Measurements from ENCODE around the gene RASSF3.

RASSF3 gene

DNA sequence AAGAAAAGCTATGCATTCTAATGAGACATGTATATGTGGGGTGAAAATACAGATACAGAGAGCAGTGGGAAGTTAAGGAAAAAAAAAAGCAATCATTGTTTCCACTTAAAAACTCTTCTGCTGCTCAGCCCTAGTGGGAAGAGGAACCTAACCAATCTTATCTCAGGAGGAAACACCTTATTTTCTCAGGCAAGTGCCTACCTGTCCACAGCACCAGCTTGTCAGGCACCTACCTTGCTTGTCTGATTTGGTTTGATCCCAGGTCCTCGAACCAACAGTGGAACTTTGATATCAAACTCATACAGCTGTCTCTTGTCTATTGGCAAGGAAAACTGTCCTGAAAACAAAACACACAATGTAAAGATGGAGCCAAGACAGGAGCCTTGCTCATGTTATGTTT lies 126.5 kb downstream of the RASSF3 start:
- H2BK15ac ChIP-seq (ENCODE audit: low read depth, poor library complexity, severe bottlenecking), result no peak overlapping the region
- no peak overlapping the region for H3K23ac ChIP-seq (ENCODE audit: low read length in 2 of 2)
- no peak overlapping the region for H4K8ac ChIP-seq (ENCODE audit: low read length)
- no peak overlapping the region for H2BK12ac ChIP-seq (ENCODE audit: low read length in 2 of 2)
- H3K9ac ChIP-seq (ENCODE audit: low read length), result no peak overlapping the region
- H2AFZ ChIP-seq (ENCODE audit: low read depth, low read length), result no peak overlapping the region
- H3K9me3 ChIP-seq (ENCODE audit: control insufficient read depth, low read length), result no peaks in the 10 kb centered on the region
- no peak overlapping the region for H3K14ac ChIP-seq (ENCODE audit: low read length in 2 of 2)
- no peak overlapping the region for H4K91ac ChIP-seq (ENCODE audit: low read length)
- H3K4ac ChIP-seq (ENCODE audit: low read depth in 1 of 2, low read length in 2 of 2), result no peak overlapping the region
- no peaks in the 10 kb centered on the region for H3K27me3 ChIP-seq (ENCODE audit: control insufficient read depth in 1 of 2, insufficient read depth in 1 of 2, low read length in 2 of 2)
- no peak overlapping the region for H3K4me2 ChIP-seq (ENCODE audit: low read length, poor library complexity, severe bottlenecking)
- WGBS, result 84% methylated on average over 1 of the region's 1 CpG
- no peak overlapping the region for H3K4me3 ChIP-seq (ENCODE audit: insufficient read depth in 1 of 2, low read depth in 1 of 2, low read length in 2 of 2)
- no peak overlapping the region for H3K27ac ChIP-seq (ENCODE audit: low read length, poor library complexity, severe bottlenecking)
- H3K79me1 ChIP-seq (replicated peaks; ENCODE audit: low read length, poor library complexity, severe bottlenecking), result no peaks in the 10 kb centered on the region
- no peak overlapping the region for H2BK5ac ChIP-seq (ENCODE audit: low read depth, low read length, poor library complexity, severe bottlenecking)
- no peak overlapping the region for H3K18ac ChIP-seq (ENCODE audit: low read depth in 1 of 2, low read length in 2 of 2)
- no peak overlapping the region for H2AK5ac ChIP-seq (ENCODE audit: low read length, severe bottlenecking)
- DNase-seq, result no peak
- no peak overlapping the region for H2BK120ac ChIP-seq (ENCODE audit: low read depth, low read length)
- peaks cover 15 to 87% of the 10 kb centered on the region in 2 experiments for H3K36me3 ChIP-seq (ENCODE audit: control insufficient read depth in 1 of 2, insufficient read depth in 2 of 2, low read depth in 1 of 2, low read length in 2 of 2)
- peaks cover 2% of the 10 kb centered on the region for H3K4me1 ChIP-seq (ENCODE audit: control insufficient read depth, insufficient read depth, low read depth, low read length)

DNA sequence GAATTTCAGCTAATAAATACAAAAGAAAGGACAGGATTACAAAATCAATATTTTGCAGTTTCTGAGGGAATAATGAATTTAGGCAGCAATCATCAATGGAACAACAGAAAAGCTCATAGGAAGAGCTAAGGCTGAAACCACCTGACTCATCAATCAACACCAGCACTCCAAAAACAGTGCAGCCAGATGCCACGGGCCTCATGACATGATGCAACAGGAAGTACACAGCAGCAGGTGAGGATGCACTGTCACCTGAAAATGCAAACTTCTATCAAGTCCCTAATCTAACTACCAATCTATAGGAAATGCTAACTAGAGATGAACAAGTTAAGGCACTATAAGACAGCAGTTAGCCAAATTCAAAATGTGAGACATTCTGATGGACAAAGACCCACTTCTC lies 127.2 kb downstream of the RASSF3 start:
- Histone ChIP-seq H2BK12ac (ENCODE audit: low read length in 2 of 2) (no peak overlapping the region), H3K4me2 (ENCODE audit: low read length, poor library complexity, severe bottlenecking) (no peak overlapping the region), H2BK120ac (ENCODE audit: low read depth, low read length) (no peak overlapping the region), H3K36me3 (ENCODE audit: control insufficient read depth in 1 of 2, insufficient read depth in 2 of 2, low read depth in 1 of 2, low read length in 2 of 2) (peaks cover 16 to 90% of the 10 kb centered on the region in 2 experiments), H3K27me3 (ENCODE audit: control insufficient read depth in 1 of 2, insufficient read depth in 1 of 2, low read length in 2 of 2) (no peaks in the 10 kb centered on the region), H3K9me3 (ENCODE audit: control insufficient read depth, low read length) (no peaks in the 10 kb centered on the region), H3K4me1 (ENCODE audit: control insufficient read depth, insufficient read depth, low read depth, low read length) (peaks cover 2% of the 10 kb centered on the region), H2AFZ (ENCODE audit: low read depth, low read length) (no peak overlapping the region), H3K27ac (ENCODE audit: low read length, poor library complexity, severe bottlenecking) (no peak overlapping the region), H4K8ac (ENCODE audit: low read length) (no peak overlapping the region), H3K79me1 (replicated peaks; ENCODE audit: low read length, poor library complexity, severe bottlenecking) (no peaks in the 10 kb centered on the region), H3K14ac (ENCODE audit: low read length in 2 of 2) (no peak overlapping the region), H3K9ac (ENCODE audit: low read length) (no peak overlapping the region), H2BK15ac (ENCODE audit: low read depth, poor library complexity, severe bottlenecking) (no peak overlapping the region), H3K4me3 (ENCODE audit: insufficient read depth in 1 of 2, low read depth in 1 of 2, low read length in 2 of 2) (no peak overlapping the region), H4K91ac (ENCODE audit: low read length) (no peak overlapping the region), H2AK5ac (ENCODE audit: low read length, severe bottlenecking) (no peak overlapping the region), H3K18ac (ENCODE audit: low read depth in 1 of 2, low read length in 2 of 2) (no peak overlapping the region), H3K23ac (ENCODE audit: low read length in 2 of 2) (no peak overlapping the region), H3K4ac (ENCODE audit: low read depth in 1 of 2, low read length in 2 of 2) (no peak overlapping the region), H2BK5ac (ENCODE audit: low read depth, low read length, poor library complexity, severe bottlenecking) (no peak overlapping the region)
- DNase-seq, result no peak
- WGBS, result 88% methylated on average over 1 of the region's 1 CpG

DNA sequence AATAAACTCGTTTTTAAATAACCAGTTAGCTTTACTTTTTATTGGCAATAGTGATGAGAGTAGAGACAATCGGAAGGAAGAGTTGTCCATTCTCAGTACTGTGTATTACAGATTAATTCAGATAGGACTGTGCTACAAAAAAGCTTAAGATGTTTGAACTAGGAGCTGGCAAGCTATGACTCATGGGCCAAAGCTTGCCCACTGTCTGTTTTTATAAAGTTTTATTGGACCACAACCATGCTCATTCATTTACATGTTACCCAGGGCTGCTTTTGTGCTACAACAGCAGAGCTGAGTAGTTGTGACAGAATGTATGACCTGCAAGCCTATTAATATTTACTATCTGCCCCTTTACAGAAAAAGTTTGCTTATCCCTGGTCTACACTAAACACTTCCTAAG lies 129.5 kb downstream of the RASSF3 start:
- Histone ChIP-seq H3K14ac (ENCODE audit: low read length in 2 of 2) (no peak overlapping the region), H2BK12ac (ENCODE audit: low read length in 2 of 2) (no peak overlapping the region), H2AK5ac (ENCODE audit: low read length, severe bottlenecking) (no peak overlapping the region), H3K9me3 (ENCODE audit: control insufficient read depth, low read length) (no peaks in the 10 kb centered on the region), H2AFZ (ENCODE audit: low read depth, low read length) (no peak overlapping the region), H2BK5ac (ENCODE audit: low read depth, low read length, poor library complexity, severe bottlenecking) (no peak overlapping the region), H4K91ac (ENCODE audit: low read length) (no peak overlapping the region), H4K8ac (ENCODE audit: low read length) (no peak overlapping the region), H3K4ac (ENCODE audit: low read depth in 1 of 2, low read length in 2 of 2) (no peak overlapping the region), H3K18ac (ENCODE audit: low read depth in 1 of 2, low read length in 2 of 2) (no peak overlapping the region), H2BK15ac (ENCODE audit: low read depth, poor library complexity, severe bottlenecking) (no peak overlapping the region), H3K23ac (ENCODE audit: low read length in 2 of 2) (no peak overlapping the region), H3K4me3 (ENCODE audit: insufficient read depth in 1 of 2, low read depth in 1 of 2, low read length in 2 of 2) (no peak overlapping the region), H3K4me2 (ENCODE audit: low read length, poor library complexity, severe bottlenecking) (no peak overlapping the region), H3K27me3 (ENCODE audit: control insufficient read depth in 1 of 2, insufficient read depth in 1 of 2, low read length in 2 of 2) (no peaks in the 10 kb centered on the region), H3K36me3 (ENCODE audit: control insufficient read depth in 1 of 2, insufficient read depth in 2 of 2, low read depth in 1 of 2, low read length in 2 of 2) (peaks cover 20 to 94% of the 10 kb centered on the region in 2 experiments), H3K27ac (ENCODE audit: low read length, poor library complexity, severe bottlenecking) (no peak overlapping the region), H2BK120ac (ENCODE audit: low read depth, low read length) (no peak overlapping the region), H3K79me1 (replicated peaks; ENCODE audit: low read length, poor library complexity, severe bottlenecking) (peaks cover 3% of the 10 kb centered on the region), H3K9ac (ENCODE audit: low read length) (no peak overlapping the region), H3K4me1 (ENCODE audit: control insufficient read depth, insufficient read depth, low read depth, low read length) (no peaks in the 10 kb centered on the region)
- 100% methylated on average over 2 of the region's 2 CpGs for WGBS
- no peak for DNase-seq

DNA sequence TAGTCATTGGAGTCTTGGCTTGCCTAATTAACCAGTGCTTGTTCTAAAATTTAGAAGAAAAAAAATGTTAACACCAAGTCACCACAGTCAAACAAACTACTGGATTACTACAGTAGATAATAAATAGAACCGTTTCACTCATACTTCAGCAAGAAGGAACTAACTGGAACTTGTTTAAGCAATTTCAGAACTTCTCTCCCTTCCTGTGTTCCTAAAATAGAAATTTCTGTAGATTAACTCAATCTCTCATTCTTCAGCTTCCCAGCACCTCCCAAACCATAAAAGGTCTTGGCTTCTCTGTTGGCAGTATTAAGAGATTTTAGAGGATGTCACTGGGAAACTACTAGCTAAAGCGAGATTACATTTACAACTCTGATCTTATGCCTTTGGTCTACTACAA lies 130.4 kb downstream of the RASSF3 start:
- DNase-seq, result no peak
- Histone ChIP-seq H2AK5ac (ENCODE audit: low read length, severe bottlenecking) (no peak overlapping the region), H3K36me3 (ENCODE audit: control insufficient read depth in 1 of 2, insufficient read depth in 2 of 2, low read depth in 1 of 2, low read length in 2 of 2) (peaks cover 17 to 92% of the 10 kb centered on the region in 2 experiments), H3K9ac (ENCODE audit: low read length) (no peak overlapping the region), H4K8ac (ENCODE audit: low read length) (no peak overlapping the region), H2BK12ac (ENCODE audit: low read length in 2 of 2) (no peak overlapping the region), H3K4me3 (ENCODE audit: insufficient read depth in 1 of 2, low read depth in 1 of 2, low read length in 2 of 2) (no peak overlapping the region), H4K91ac (ENCODE audit: low read length) (no peak overlapping the region), H3K9me3 (ENCODE audit: control insufficient read depth, low read length) (no peaks in the 10 kb centered on the region), H2BK15ac (ENCODE audit: low read depth, poor library complexity, severe bottlenecking) (no peak overlapping the region), H2AFZ (ENCODE audit: low read depth, low read length) (no peak overlapping the region), H3K4me2 (ENCODE audit: low read length, poor library complexity, severe bottlenecking) (no peak overlapping the region), H3K27ac (ENCODE audit: low read length, poor library complexity, severe bottlenecking) (no peak overlapping the region), H3K18ac (ENCODE audit: low read depth in 1 of 2, low read length in 2 of 2) (no peak overlapping the region), H3K4ac (ENCODE audit: low read depth in 1 of 2, low read length in 2 of 2) (no peak overlapping the region), H3K79me1 (replicated peaks; ENCODE audit: low read length, poor library complexity, severe bottlenecking) (peaks cover 3% of the 10 kb centered on the region), H3K23ac (ENCODE audit: low read length in 2 of 2) (no peak overlapping the region), H3K4me1 (ENCODE audit: control insufficient read depth, insufficient read depth, low read depth, low read length) (no peaks in the 10 kb centered on the region), H3K27me3 (ENCODE audit: control insufficient read depth in 1 of 2, insufficient read depth in 1 of 2, low read length in 2 of 2) (no peaks in the 10 kb centered on the region), H2BK5ac (ENCODE audit: low read depth, low read length, poor library complexity, severe bottlenecking) (no peak overlapping the region), H2BK120ac (ENCODE audit: low read depth, low read length) (no peak overlapping the region), H3K14ac (ENCODE audit: low read length in 2 of 2) (no peak overlapping the region)
- 94% methylated on average over 2 of the region's 2 CpGs for WGBS
